ENCODE results near the gene MORN1. TPM values are rescaled to one million over a fixed set of nuclear protein-coding genes. Genes with fewer than 3 reads are reported as not detected.

Gene MORN1
- total RNA-seq, 4 donors from 2014 or later: 7.0 to 9.8 (median 8.0) TPM

DNA sequence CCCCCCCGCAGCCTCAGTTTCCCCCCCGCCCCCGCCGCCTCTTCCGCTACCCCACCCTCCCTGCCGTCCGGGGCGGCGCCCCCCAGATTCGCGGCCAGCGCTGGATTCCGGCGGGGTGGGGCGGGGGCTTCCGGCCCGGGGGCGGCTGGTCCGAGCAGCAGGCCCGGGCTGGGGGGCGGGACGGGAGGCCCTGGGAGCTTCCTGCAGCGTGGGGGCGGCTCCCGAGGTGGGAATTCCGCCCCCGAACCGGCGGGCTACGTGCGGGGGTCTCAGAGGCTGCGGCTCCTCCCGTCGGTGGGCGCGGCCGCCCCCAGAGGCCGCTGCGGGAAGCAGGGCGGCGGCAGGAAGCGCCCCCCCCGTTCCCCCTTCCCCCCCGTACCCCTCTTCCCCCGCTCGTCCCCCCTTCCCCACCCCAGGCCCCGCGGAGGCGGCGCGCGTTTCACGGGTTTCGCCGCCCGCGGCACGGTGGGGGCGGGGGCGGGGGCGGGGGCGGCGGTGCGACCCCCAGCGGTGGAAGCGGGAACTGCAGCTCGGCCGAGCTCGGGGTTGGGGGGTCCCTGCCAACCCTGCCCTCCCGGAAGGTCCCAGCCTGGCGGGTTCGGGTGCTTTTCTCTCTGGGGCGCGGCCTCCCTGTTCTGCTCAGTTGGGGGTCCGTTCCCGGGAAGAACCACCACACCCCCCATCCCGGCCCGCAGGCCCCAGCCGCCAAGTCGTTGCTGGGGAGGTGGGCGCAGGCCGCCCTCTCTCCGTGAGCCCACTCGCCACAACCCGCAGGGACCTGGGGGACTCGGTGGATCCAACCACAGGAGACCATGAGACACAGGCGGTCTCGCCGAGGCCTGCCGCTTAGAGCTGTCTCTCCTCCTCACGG is 76.3 kb downstream of the MORN1 start:
- Histone ChIP-seq H3K4me3 (peak overlapping the region; percentile 64 to 86 (median 82)), H3K27ac (replicated peaks in 1 of 4) (peak overlapping the region; percentile 93 to 98 (median 95)), H3K36me3 (no peaks in the 10 kb centered on the region), H3K9me3 (no peaks in the 10 kb centered on the region), H3K27me3 (no peaks in the 10 kb centered on the region), H3K4me1 (peaks cover 64 to 100% (median 98%) of the 10 kb centered on the region in 4 donors)
- TF ChIP-seq, protein P1, sequence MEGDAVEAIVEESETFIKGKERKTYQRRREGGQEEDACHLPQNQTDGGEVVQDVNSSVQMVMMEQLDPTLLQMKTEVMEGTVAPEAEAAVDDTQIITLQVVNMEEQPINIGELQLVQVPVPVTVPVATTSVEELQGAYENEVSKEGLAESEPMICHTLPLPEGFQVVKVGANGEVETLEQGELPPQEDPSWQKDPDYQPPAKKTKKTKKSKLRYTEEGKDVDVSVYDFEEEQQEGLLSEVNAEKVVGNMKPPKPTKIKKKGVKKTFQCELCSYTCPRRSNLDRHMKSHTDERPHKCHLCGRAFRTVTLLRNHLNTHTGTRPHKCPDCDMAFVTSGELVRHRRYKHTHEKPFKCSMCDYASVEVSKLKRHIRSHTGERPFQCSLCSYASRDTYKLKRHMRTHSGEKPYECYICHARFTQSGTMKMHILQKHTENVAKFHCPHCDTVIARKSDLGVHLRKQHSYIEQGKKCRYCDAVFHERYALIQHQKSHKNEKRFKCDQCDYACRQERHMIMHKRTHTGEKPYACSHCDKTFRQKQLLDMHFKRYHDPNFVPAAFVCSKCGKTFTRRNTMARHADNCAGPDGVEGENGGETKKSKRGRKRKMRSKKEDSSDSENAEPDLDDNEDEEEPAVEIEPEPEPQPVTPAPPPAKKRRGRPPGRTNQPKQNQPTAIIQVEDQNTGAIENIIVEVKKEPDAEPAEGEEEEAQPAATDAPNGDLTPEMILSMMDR (IDR thresholded peaks at IDR 0.05): peak; percentile 76 to 99 (median 99)
- no peak for TF ChIP-seq POLR2A (IDR thresholded peaks at IDR 0.05; ENCODE audit: low read depth)
- 0% methylated on average over 4 of the region's 91 CpGs for WGBS
- no peak for DNase-seq (ENCODE audit: extremely low spot score)
- intact Hi-C loops (cut with DNase I): loop anchor here (5.0 kb wide), 3 partner anchors 67 to 108 kb away; no protein-coding TSS in a partner anchor

DNA sequence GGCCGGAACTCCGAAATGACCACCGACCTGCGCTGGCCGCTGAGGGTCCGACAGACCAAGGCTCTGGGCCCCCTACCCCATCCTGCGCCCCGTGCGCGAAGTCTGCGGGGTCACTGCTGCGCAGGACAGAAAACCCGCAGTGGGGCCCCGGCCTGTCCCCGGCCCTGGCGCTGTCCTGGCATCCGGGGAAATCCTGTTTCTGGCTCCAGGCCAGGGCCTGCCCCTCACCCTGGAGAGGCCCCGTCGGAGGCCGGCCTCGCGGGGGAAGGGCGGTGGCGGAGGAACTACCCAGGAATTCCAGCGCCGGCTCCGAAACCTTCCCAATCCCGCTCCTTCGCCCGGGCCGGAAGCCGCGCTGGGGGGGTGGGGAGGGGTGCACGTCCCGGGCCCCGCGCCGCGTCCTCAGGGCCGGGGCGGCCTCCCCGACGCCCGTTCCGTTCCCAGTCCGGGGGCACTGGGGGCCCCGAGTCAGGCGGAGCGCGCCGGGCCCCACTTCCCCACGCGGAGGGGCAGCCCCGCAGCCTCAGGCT is 77.0 kb downstream of the MORN1 start:
- peak overlapping the region; percentile 64 to 86 (median 82) for H3K4me3 ChIP-seq
- intact Hi-C loops (cut with DNase I): loop anchor here (5.0 kb wide), 2 partner anchors 77 to 107 kb away; no protein-coding TSS in a partner anchor
- H3K4me1 ChIP-seq: peaks cover 61 to 97% (median 95%) of the 10 kb centered on the region in 4 donors
- H3K27ac ChIP-seq (replicated peaks in 1 of 4): peak overlapping the region; percentile 93 to 98 (median 95)
- H3K27me3 ChIP-seq: no peaks in the 10 kb centered on the region
- 2% methylated on average over 18 of the region's 54 CpGs for WGBS
- H3K9me3 ChIP-seq: no peaks in the 10 kb centered on the region
- H3K36me3 ChIP-seq: peaks cover 0 to 1% (median 0%) of the 10 kb centered on the region in 4 donors
- no peak for DNase-seq (ENCODE audit: extremely low spot score)
- TF ChIP-seq POLR2AphosphoS5 (IDR thresholded peaks at IDR 0.05): peak; percentile 23 to 37
- no peak for TF ChIP-seq POLR2A (IDR thresholded peaks at IDR 0.05; ENCODE audit: low read depth)

DNA sequence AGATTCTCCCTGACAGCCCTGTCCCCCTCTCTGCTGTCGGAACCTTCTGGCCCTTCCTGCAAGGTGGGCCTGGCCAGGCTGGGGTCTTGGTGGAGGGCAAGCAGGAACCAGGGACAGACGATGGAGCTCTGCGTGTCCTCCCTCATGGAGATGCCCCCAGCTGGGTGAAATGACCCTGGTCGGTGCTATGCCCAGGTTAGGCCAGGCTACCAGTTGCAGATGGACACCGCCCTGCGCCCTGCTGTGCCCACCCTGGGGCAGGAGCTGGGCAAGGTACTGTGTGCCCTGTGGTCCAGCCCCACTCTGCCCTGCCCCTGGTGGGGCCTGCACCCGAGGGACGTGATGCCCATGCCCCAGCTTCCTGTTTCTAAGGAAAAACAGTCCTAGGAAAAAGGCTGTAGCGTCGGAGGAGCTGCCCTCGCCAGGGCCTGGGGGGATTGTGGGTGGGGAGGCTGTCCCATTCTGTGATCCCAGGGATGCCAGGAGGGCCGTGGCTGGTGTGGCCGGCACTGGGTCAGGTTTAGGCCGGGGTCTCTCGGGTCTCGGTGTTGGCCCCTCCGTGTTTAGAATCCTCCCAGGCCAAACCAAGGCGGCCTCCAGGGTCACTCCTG is 77.6 kb downstream of the MORN1 start:
- peak overlapping the region; percentile 93 to 98 (median 95) for H3K27ac ChIP-seq (replicated peaks in 1 of 4)
- H3K4me3 ChIP-seq: peak overlapping the region; percentile 64 to 86 (median 82)
- TF ChIP-seq POLR2A (IDR thresholded peaks at IDR 0.05; ENCODE audit: low read depth) (no peak), POLR2AphosphoS5 (IDR thresholded peaks at IDR 0.05) (no peak), EP300 (IDR thresholded peaks at IDR 0.05) (no peak)
- TF ChIP-seq, protein P1 (IDR thresholded peaks at IDR 0.05): no peak
- no peaks in the 10 kb centered on the region for H3K27me3 ChIP-seq
- peaks cover 0 to 7% (median 3%) of the 10 kb centered on the region in 4 donors for H3K36me3 ChIP-seq
- H3K4me1 ChIP-seq: peaks cover 61 to 91% (median 90%) of the 10 kb centered on the region in 4 donors
- intact Hi-C loops (cut with DNase I): loop anchor here (5.0 kb wide), 2 partner anchors 76 to 106 kb away; no protein-coding TSS in a partner anchor
- H3K9me3 ChIP-seq: no peaks in the 10 kb centered on the region
- WGBS: 80% methylated on average over 2 of the region's 18 CpGs
- no peak for DNase-seq (ENCODE audit: extremely low spot score)

DNA sequence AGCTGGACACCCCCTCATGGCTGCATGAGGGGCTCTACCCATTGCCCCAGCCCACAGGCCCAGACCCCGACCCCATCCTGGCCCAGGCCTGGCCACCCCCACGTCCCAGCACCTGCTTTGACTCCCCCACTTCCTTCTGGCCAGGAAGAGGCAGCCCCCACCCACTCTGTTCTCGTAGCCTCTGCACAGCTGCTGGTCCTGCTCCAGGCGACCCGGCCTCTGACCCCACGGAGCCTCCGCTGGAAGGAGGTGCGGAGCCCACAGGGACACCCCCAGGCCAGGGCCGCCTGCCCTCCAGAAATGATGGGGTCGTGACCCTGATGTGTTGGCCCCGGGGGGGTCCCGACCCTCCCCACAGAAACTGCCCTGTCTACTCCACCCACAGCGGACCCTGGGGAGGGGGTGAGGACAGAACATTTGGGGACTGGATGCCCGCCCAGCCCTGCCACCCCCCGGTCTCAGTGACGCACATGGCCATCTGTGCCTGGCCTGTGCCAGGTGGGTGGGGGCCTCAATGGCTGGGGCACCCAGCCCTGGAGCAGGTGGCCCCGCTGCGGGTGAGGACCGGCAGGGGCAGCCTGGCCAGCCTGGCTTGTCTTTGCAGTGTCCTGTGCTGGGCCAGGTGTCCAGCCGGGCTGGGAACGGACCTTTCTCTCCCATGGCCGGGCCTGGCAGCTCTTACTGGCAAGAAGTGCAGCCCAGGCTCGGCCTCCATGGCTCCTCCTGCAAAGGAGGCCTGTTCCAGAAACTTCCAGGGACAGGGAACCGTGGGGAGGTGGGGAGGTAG is 78.6 kb downstream of the MORN1 start:
- no peaks in the 10 kb centered on the region for H3K27me3 ChIP-seq
- no peaks in the 10 kb centered on the region for H3K9me3 ChIP-seq
- 41% methylated on average over 13 of the region's 24 CpGs for WGBS
- peaks cover 7 to 17% (median 14%) of the 10 kb centered on the region in 4 donors for H3K36me3 ChIP-seq
- no peak for DNase-seq (ENCODE audit: extremely low spot score)
- H3K27ac ChIP-seq (replicated peaks in 1 of 4): peak overlapping the region; percentile 93 to 98 (median 95)
- H3K4me3 ChIP-seq: no peak overlapping the region
- intact Hi-C loops (cut with DNase I): loop anchor here (5.0 kb wide), 2 partner anchors 75 to 105 kb away; no protein-coding TSS in a partner anchor
- TF ChIP-seq, protein P1 (IDR thresholded peaks at IDR 0.05): no peak
- TF ChIP-seq POLR2AphosphoS5 (IDR thresholded peaks at IDR 0.05): peak; percentile 19 to 37
- peaks cover 55 to 80% (median 80%) of the 10 kb centered on the region in 4 donors for H3K4me1 ChIP-seq

Measured in esophagus muscularis mucosa (tissue), 4 donors.